Activated naive CD8-positive, alpha-beta T cell treated with anti-CD3 and anti-CD28 coated beads, Interleukin-2, amount 10 ng/mL, durations not matched to agents 7 days and 5 days (primary cell): ENCODE measurements around the gene TMEM184A. TPM values are rescaled to one million over a fixed set of nuclear protein-coding genes. Genes with fewer than 3 reads are reported as not detected.
A peak's percentile ranks its signal among the peaks of the same experiment; 100 is the strongest.

ENCODE experiments used
- ATAC-seq: fragments of 150-1000 bp; cut with Tn5 transposase; one replicate; pipeline ENCODE4 v1.10.0; 2021; ENCODE audit warnings: low read depth, moderate library complexity
- POLR2A ChIA-PET: fragments of 350-600 bp; sonication (Branson Sonifier 250); formaldehyde crosslinking; loops from one replicate; lab custom pipeline; 2021; ENCODE audit warnings: antibody characterized with exemption; lab: Charles Lee
- DNase-seq: peaks from one replicate; pipeline ENCODE4 v3.0.0; 2021
- H3K27ac Mint-ChIP-seq: one replicate; pipeline ENCODE4 v1.8.0; 2022; ENCODE audit warnings: mild to moderate bottlenecking, mixed read lengths
- H3K27me3 Mint-ChIP-seq: one replicate; pipeline ENCODE4 v1.8.0; 2022; ENCODE audit warnings: mild to moderate bottlenecking, moderate library complexity, mixed read lengths
- H3K36me3 Mint-ChIP-seq: one replicate; pipeline ENCODE4 v1.8.0; 2021; ENCODE audit warnings: mild to moderate bottlenecking, mixed read lengths
- H3K4me1 Mint-ChIP-seq: one replicate; pipeline ENCODE4 v1.8.0; 2021; ENCODE audit warnings: mixed read lengths
- H3K4me3 Mint-ChIP-seq: one replicate; pipeline ENCODE4 v1.8.0; 2022; ENCODE audit warnings: mild to moderate bottlenecking, moderate library complexity, mixed read lengths
- H3K9me3 Mint-ChIP-seq: one replicate; pipeline ENCODE4 v1.8.0; 2021; ENCODE audit warnings: mixed read lengths
- total RNA-seq, 2 experiments: library from RNA; stranded (reverse); gene quantifications; one replicate each; pipeline ENCODE4 v1.2.3, GENCODE V29; 2021

TMEM184A gene
- total RNA-seq, 2 experiments from 2014 or later: not detected

GRCh38 chr7:1569016-1569415 is 13.0 kb upstream of the TMEM184A start:
- peak overlapping the region; percentile 85 for H3K27ac Mint-ChIP-seq
- POLR2A ChIA-PET: interaction anchor here (0.7 kb wide), 2 partner anchors 23 to 1172 kb away, joined by 3 to 7 read pairs; no protein-coding TSS in a partner anchor
- no peaks in the 10 kb centered on the region for H3K9me3 Mint-ChIP-seq
- peak overlapping the region; percentile 91 for H3K4me3 Mint-ChIP-seq
- no peaks in the 10 kb centered on the region for H3K27me3 Mint-ChIP-seq
- peaks cover 14% of the 10 kb centered on the region for H3K4me1 Mint-ChIP-seq
- DNase-seq: no peak
- ATAC-seq: no peak
- peaks cover 4% of the 10 kb centered on the region for H3K36me3 Mint-ChIP-seq

- H3K9me3 Mint-ChIP-seq: no peaks in the 10 kb centered on the region
- H3K27ac Mint-ChIP-seq: no peak overlapping the region
- POLR2A ChIA-PET: interaction anchor here (0.7 kb wide), 1 partner anchor 22 kb away, joined by 3 read pairs; no protein-coding TSS in a partner anchor
- peaks cover 14% of the 10 kb centered on the region for H3K4me1 Mint-ChIP-seq
- DNase-seq (no peak), ATAC-seq (no peak)
- no peaks in the 10 kb centered on the region for H3K27me3 Mint-ChIP-seq
- peak overlapping the region; percentile 22 for H3K4me3 Mint-ChIP-seq
- H3K36me3 Mint-ChIP-seq: peaks cover 4% of the 10 kb centered on the region
These were observed 12.0 kb upstream of the TMEM184A start for GRCh38 chr7:1567896-1568510.

- ATAC-seq: no peak
- Mint-ChIP-seq H3K4me1 (peaks cover 14% of the 10 kb centered on the region), H3K9me3 (no peaks in the 10 kb centered on the region), H3K27me3 (no peaks in the 10 kb centered on the region), H3K4me3 (peak overlapping the region; percentile 15), H3K27ac (no peak overlapping the region), H3K36me3 (peaks cover 4% of the 10 kb centered on the region)
- no peak for DNase-seq
- POLR2A ChIA-PET: no interaction called here
These were observed 11.2 kb upstream of the TMEM184A start for GRCh38 chr7:1567049-1567771.

- Mint-ChIP-seq H3K4me1 (peaks cover 14% of the 10 kb centered on the region), H3K27ac (no peak overlapping the region), H3K9me3 (no peaks in the 10 kb centered on the region), H3K27me3 (no peaks in the 10 kb centered on the region), H3K36me3 (peaks cover 4% of the 10 kb centered on the region), H3K4me3 (no peak overlapping the region)
- ATAC-seq: no peak
- POLR2A ChIA-PET: no interaction called here
- DNase-seq: no peak
These were observed 10.7 kb upstream of the TMEM184A start for GRCh38 chr7:1566687-1567048.

GRCh38 chr7:1564603-1565022 is 8.6 kb upstream of the TMEM184A start:
- Mint-ChIP-seq H3K4me1 (peaks cover 10% of the 10 kb centered on the region), H3K27me3 (no peaks in the 10 kb centered on the region), H3K36me3 (peaks cover 4% of the 10 kb centered on the region), H3K4me3 (no peak overlapping the region), H3K27ac (no peak overlapping the region), H3K9me3 (no peaks in the 10 kb centered on the region)
- ATAC-seq (no peak), DNase-seq (no peak)
- POLR2A ChIA-PET: no interaction called here

GRCh38 chr7:1563981-1564602 is 8.1 kb upstream of the TMEM184A start:
- DNase-seq: no peak
- H3K27ac Mint-ChIP-seq: no peak overlapping the region
- no peaks in the 10 kb centered on the region for H3K9me3 Mint-ChIP-seq
- POLR2A ChIA-PET: no interaction called here
- H3K36me3 Mint-ChIP-seq: peaks cover 4% of the 10 kb centered on the region
- peaks cover 9% of the 10 kb centered on the region for H3K4me1 Mint-ChIP-seq
- no peaks in the 10 kb centered on the region for H3K27me3 Mint-ChIP-seq
- H3K4me3 Mint-ChIP-seq: no peak overlapping the region
- ATAC-seq: no peak

- DNase-seq (no peak), ATAC-seq (no peak)
- Mint-ChIP-seq H3K36me3 (peaks cover 3% of the 10 kb centered on the region), H3K27me3 (no peaks in the 10 kb centered on the region), H3K27ac (no peak overlapping the region), H3K9me3 (no peaks in the 10 kb centered on the region), H3K4me3 (no peak overlapping the region), H3K4me1 (peaks cover 2% of the 10 kb centered on the region)
- POLR2A ChIA-PET: interaction anchor here (1.1 kb wide), 1 partner anchor 15 kb away, joined by 4 read pairs; no protein-coding TSS in a partner anchor
These were observed 6.6 kb upstream of the TMEM184A start for GRCh38 chr7:1562597-1563051.

GRCh38 chr7:1562116-1562515 is 6.1 kb upstream of the TMEM184A start:
- H3K27me3 Mint-ChIP-seq: no peaks in the 10 kb centered on the region
- ATAC-seq: no peak
- no peaks in the 10 kb centered on the region for H3K4me1 Mint-ChIP-seq
- H3K4me3 Mint-ChIP-seq: no peak overlapping the region
- POLR2A ChIA-PET: interaction anchor here (1.1 kb wide), 1 partner anchor 14 kb away, joined by 4 read pairs; no protein-coding TSS in a partner anchor
- no peak for DNase-seq
- H3K9me3 Mint-ChIP-seq: no peaks in the 10 kb centered on the region
- no peaks in the 10 kb centered on the region for H3K36me3 Mint-ChIP-seq
- H3K27ac Mint-ChIP-seq: no peak overlapping the region

GRCh38 chr7:1561036-1561940 is 5.3 kb upstream of the TMEM184A start:
- Mint-ChIP-seq H3K36me3 (no peaks in the 10 kb centered on the region), H3K4me3 (no peak overlapping the region), H3K27ac (no peak overlapping the region), H3K27me3 (no peaks in the 10 kb centered on the region), H3K9me3 (no peaks in the 10 kb centered on the region), H3K4me1 (no peaks in the 10 kb centered on the region)
- DNase-seq (no peak), ATAC-seq (no peak)
- POLR2A ChIA-PET: interaction anchor here (1.1 kb wide), 1 partner anchor 14 kb away, joined by 4 read pairs; no protein-coding TSS in a partner anchor

GRCh38 chr7:1560620-1561031 is 4.6 kb upstream of the TMEM184A start:
- H3K4me3 Mint-ChIP-seq: no peak overlapping the region
- no peak overlapping the region for H3K27ac Mint-ChIP-seq
- DNase-seq: no peak
- no peaks in the 10 kb centered on the region for H3K9me3 Mint-ChIP-seq
- H3K27me3 Mint-ChIP-seq: no peaks in the 10 kb centered on the region
- no peak for ATAC-seq
- POLR2A ChIA-PET: no interaction called here
- no peaks in the 10 kb centered on the region for H3K36me3 Mint-ChIP-seq
- no peaks in the 10 kb centered on the region for H3K4me1 Mint-ChIP-seq

- DNase-seq (no peak), ATAC-seq (no peak)
- Mint-ChIP-seq H3K27me3 (no peaks in the 10 kb centered on the region), H3K36me3 (no peaks in the 10 kb centered on the region), H3K4me3 (no peak overlapping the region), H3K27ac (no peak overlapping the region), H3K4me1 (no peaks in the 10 kb centered on the region), H3K9me3 (no peaks in the 10 kb centered on the region)
- POLR2A ChIA-PET: no interaction called here
These were observed 3.9 kb upstream of the TMEM184A start for GRCh38 chr7:1559626-1560590.
